OCI-M1 (cell line): ENCODE results near the gene UBE2E2.
"Not testable (repeated sequence)": the region's sequence is repeated elsewhere in the genome, so short reads cannot be mapped to it uniquely, and the experiment has no call there.

Experiments used
- DNase-seq: peaks from one replicate; lab custom pipeline; 2025; lab: John Stamatoyannopoulos, UW

The UBE2E2 gene

GRCh38 chr3:23588547-23588946 is 385.4 kb downstream of the UBE2E2 start:
- DNase-seq, result no peak

GRCh38 chr3:23589602-23590001 is 386.5 kb downstream of the UBE2E2 start:
- no peak for DNase-seq

- no peak for DNase-seq
These were observed 387.5 kb downstream of the UBE2E2 start for GRCh38 chr3:23590424-23591273.

- no peak for DNase-seq
These were observed 388.2 kb downstream of the UBE2E2 start for GRCh38 chr3:23591374-23591773.

- DNase-seq, result no peak
These were observed 390.1 kb downstream of the UBE2E2 start for GRCh38 chr3:23592961-23593931.

GRCh38 chr3:23594066-23594465 is 390.9 kb downstream of the UBE2E2 start:
- no peak for DNase-seq

GRCh38 chr3:23594894-23595670 is 392.0 kb downstream of the UBE2E2 start:
- DNase-seq, result no peak

- no peak for DNase-seq
These were observed 392.7 kb downstream of the UBE2E2 start for GRCh38 chr3:23595851-23596250.

- DNase-seq, result no peak
These were observed 397.2 kb downstream of the UBE2E2 start for GRCh38 chr3:23600167-23600871.

- DNase-seq, result no peak
These were observed 398.1 kb downstream of the UBE2E2 start for GRCh38 chr3:23601091-23601822.

- no peak for DNase-seq
These were observed 399.8 kb downstream of the UBE2E2 start for GRCh38 chr3:23602971-23603370.

- no peak for DNase-seq
These were observed 404.2 kb downstream of the UBE2E2 start for GRCh38 chr3:23607184-23607847.

GRCh38 chr3:23608650-23609049 is 405.5 kb downstream of the UBE2E2 start:
- DNase-seq, result no peak

- peak; percentile 29 for DNase-seq
These were observed 408.7 kb downstream of the UBE2E2 start for GRCh38 chr3:23611737-23612295.

GRCh38 chr3:23612296-23612891 is 409.3 kb downstream of the UBE2E2 start:
- DNase-seq, result no peak

- DNase-seq, result no peak
These were observed 411.9 kb downstream of the UBE2E2 start for GRCh38 chr3:23615068-23615467.

- not testable (repeated sequence) for DNase-seq
These were observed 415.3 kb downstream of the UBE2E2 start for GRCh38 chr3:23618475-23618874.

- DNase-seq, result peak; percentile 17
These were observed 416.8 kb downstream of the UBE2E2 start for GRCh38 chr3:23619705-23620637.
